Esophagus muscularis mucosa (tissue), 4 donors: ENCODE results near the gene PRMT9. TPM values are rescaled to one million over a fixed set of nuclear protein-coding genes. Genes with fewer than 3 reads are reported as not detected.

Source experiments
- DNase-seq: peaks from one replicate; pipeline ENCODE4 v3.0.0-alpha.2; 2017; ENCODE audit errors: extremely low spot score
- H3K27ac ChIP-seq, 4 donors: fragments of 200-600 bp; sonication (generic); replicated peaks in 1 of 4; 1 replicate in 3 of 4; 2 replicates in 1 of 4; pipeline ENCODE4 v1.5.1; 2016 to 2019; ENCODE audit warnings: mild to moderate bottlenecking in 1 of 4
- H3K27me3 ChIP-seq, 4 donors: fragments of 200-600 bp; sonication (generic); one replicate each; pipeline versions ENCODE4 v1.5.1 to v1.6.0; 2016 to 2019
- H3K36me3 ChIP-seq, 4 donors: fragments of 200-600 bp; sonication (generic); one replicate each; pipeline ENCODE4 v1.5.1; 2016 to 2019
- H3K4me1 ChIP-seq, 4 donors: fragments of 200-600 bp; sonication (generic); one replicate each; pipeline ENCODE4 v1.5.1; 2016 to 2019
- H3K4me3 ChIP-seq, 4 donors: fragments of 200-600 bp; sonication (generic); 1 replicate in 2 of 4; 2 replicates in 2 of 4; pipeline ENCODE4 v1.5.1; 2016 to 2019; ENCODE audit warnings: mild to moderate bottlenecking in 4 of 4, moderate library complexity in 1 of 4
- H3K9me3 ChIP-seq, 4 donors: fragments of 200-600 bp; sonication (generic); 1 replicate in 3 of 4; 2 replicates in 1 of 4; pipeline ENCODE4 v1.5.1; 2016 to 2019
- CTCF ChIP-seq, 3 experiments: fragments of 200-600 bp in 2 of 3; fragments of 450-650 bp in 1 of 3; sonication (generic) in 2 of 3; IDR thresholded peaks; one replicate each; pipeline ENCODE4 v1.5.1; 2017 to 2019; ENCODE audit warnings: antibody characterized with exemption in 3 of 3, mild to moderate bottlenecking in 2 of 3, moderate library complexity in 1 of 3
- EP300 ChIP-seq: sonication (generic); formaldehyde crosslinking; IDR thresholded peaks from one replicate; pipeline ENCODE4 v1.6.1; 2017; ENCODE audit warnings: antibody characterized with exemption
- POLR2A ChIP-seq: fragments of 450-650 bp; IDR thresholded peaks from one replicate; pipeline ENCODE4 v1.6.1; 2017; ENCODE audit warnings: antibody characterized with exemption, moderate library complexity, mild to moderate bottlenecking, low read depth
- POLR2AphosphoS5 ChIP-seq, 2 donors: sonication (generic); formaldehyde crosslinking; IDR thresholded peaks; one replicate each; pipeline ENCODE4 v1.6.1; 2017; ENCODE audit warnings: antibody characterized with exemption in 2 of 2
- WGBS: methylation state at CpG from one replicate; pipeline ENCODE4 v1.1.5; 2018; 5-methylcytosine and 5-hydroxymethylcytosine counted together
- intact Hi-C: fragments of 100-400 bp; cut with DNase I; formaldehyde crosslinking; loops from one replicate; pipeline ENCODE4 v1.15.1; 2023
- total RNA-seq, 4 donors: library from RNA; depleted of rRNA; stranded (reverse); fragments of >200 nt; gene quantifications; one replicate each; pipeline versions ENCODE4 v1.1.0 to v1.2.1, GENCODE V29; 2016

The PRMT9 gene
- total RNA-seq, 4 donors from 2014 or later: 4.1 to 7.5 (median 6.4) TPM

DNA sequence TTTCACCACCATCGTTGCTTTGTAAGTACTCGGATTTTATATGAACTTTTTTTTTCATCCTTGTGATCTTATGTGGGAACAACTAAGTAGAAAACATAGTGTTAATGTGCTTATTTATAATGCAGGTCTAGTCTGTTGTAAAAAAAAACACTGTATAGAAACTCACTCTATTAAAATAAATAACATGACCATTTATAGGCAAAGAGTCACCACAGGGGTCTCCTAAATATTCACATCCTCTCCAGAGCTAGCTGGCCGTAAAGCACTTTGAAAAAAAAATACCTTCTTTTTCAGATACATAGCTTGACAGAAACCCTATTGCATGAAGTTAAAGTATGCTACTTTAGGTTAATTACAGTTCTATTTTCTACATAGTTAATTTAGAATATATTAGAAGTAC, 55.5 kb downstream of the PRMT9 start:
- DNase-seq: no peak
- intact Hi-C loops: no loop called here
- 56% methylated on average over 3 of the region's 3 CpGs for WGBS

GRCh38 chr4:147626903-147627302, 57.1 kb downstream of the PRMT9 start:
- Histone ChIP-seq H3K36me3 (peaks cover 27 to 84% (median 66%) of the 10 kb centered on the region in 4 donors), H3K9me3 (no peaks in the 10 kb centered on the region), H3K4me1 (peaks cover 0 to 8% (median 0%) of the 10 kb centered on the region in 4 donors), H3K27ac (no peak overlapping the region), H3K4me3 (no peak overlapping the region), H3K27me3 (no peaks in the 10 kb centered on the region)
- WGBS: 93% methylated on average over 4 of the region's 4 CpGs
- no peak for TF ChIP-seq POLR2AphosphoS5 (IDR thresholded peaks at IDR 0.05)
- no peak for TF ChIP-seq CTCF (IDR thresholded peaks at IDR 0.05)
- no peak for TF ChIP-seq POLR2A
- TF ChIP-seq EP300: no peak
- peak; percentile 37 for DNase-seq
- intact Hi-C loops: no loop called here

More for the DNA sequence above, 55.5 kb downstream of the PRMT9 start:
- no peaks in the 10 kb centered on the region for H3K27me3 ChIP-seq
- H3K27ac ChIP-seq: no peak overlapping the region
- no peaks in the 10 kb centered on the region for H3K9me3 ChIP-seq
- peaks cover 30 to 89% (median 70%) of the 10 kb centered on the region in 4 donors for H3K36me3 ChIP-seq
- no peak overlapping the region for H3K4me3 ChIP-seq
- no peaks in the 10 kb centered on the region for H3K4me1 ChIP-seq
- no peak for TF ChIP-seq POLR2A
- TF ChIP-seq EP300: no peak
- TF ChIP-seq CTCF (IDR thresholded peaks at IDR 0.05): no peak
- no peak for TF ChIP-seq POLR2AphosphoS5 (IDR thresholded peaks at IDR 0.05)

DNA sequence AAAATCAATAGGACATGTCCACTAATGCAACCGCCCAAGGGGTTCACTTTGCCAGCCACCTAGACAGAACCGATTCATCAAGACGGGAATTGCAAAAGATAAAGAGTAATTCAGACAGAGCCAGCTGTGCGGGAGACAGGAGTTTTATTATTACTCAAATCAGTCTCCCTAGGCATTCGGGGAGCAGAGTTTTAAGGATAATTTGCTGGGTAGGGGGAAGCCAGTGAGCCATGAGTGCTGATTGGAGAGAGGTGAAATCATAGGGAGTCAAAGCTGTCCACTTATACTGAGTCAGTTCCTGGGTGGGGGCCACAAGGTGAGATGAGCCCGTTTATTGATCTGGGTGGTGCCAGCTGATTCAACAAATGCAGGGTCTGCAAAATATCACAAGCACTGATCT, 58.2 kb downstream of the PRMT9 start:
- Histone ChIP-seq H3K4me3 (no peak overlapping the region), H3K9me3 (no peaks in the 10 kb centered on the region), H3K27ac (no peak overlapping the region), H3K27me3 (no peaks in the 10 kb centered on the region), H3K4me1 (peaks cover 5 to 19% (median 7%) of the 10 kb centered on the region in 4 donors), H3K36me3 (peaks cover 27 to 74% (median 60%) of the 10 kb centered on the region in 4 donors)
- peak; percentile 60 for DNase-seq
- WGBS: 81% methylated on average over 6 of the region's 6 CpGs
- intact Hi-C loops: no loop called here
- TF ChIP-seq POLR2A (no peak), POLR2AphosphoS5 (IDR thresholded peaks at IDR 0.05) (no peak), CTCF (IDR thresholded peaks at IDR 0.05) (no peak), EP300 (no peak)

DNA sequence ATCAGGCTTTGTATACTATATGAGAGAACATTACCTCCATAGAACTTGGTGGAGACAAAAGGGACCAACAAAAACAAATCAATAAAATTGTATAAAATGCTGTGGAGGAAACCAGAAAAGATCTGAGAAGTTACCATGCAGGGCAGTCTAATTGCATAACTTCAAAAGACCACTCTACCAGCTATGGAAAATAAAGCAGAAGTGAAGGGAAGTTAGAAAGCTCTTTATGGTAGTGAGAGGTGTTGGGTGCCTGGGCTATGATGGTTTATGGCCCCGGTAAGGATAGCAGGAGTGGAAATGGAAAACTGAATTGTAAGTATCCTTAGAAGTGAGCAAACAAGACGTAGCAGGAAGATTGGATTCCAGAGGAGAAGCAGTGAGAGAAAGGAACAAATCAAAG, 63.6 kb downstream of the PRMT9 start:
- no peak for TF ChIP-seq POLR2AphosphoS5 (IDR thresholded peaks at IDR 0.05)
- TF ChIP-seq CTCF (IDR thresholded peaks at IDR 0.05): no peak
- no peak for TF ChIP-seq EP300
- no peak for TF ChIP-seq POLR2A
- intact Hi-C loops: no loop called here
- Histone ChIP-seq H3K4me3 (no peak overlapping the region), H3K36me3 (peaks cover 6 to 23% (median 19%) of the 10 kb centered on the region in 4 donors), H3K27me3 (no peaks in the 10 kb centered on the region), H3K4me1 (peaks cover 19 to 51% (median 43%) of the 10 kb centered on the region in 4 donors), H3K27ac (no peak overlapping the region), H3K9me3 (no peaks in the 10 kb centered on the region)
- 88% methylated on average over 2 of the region's 2 CpGs for WGBS
- DNase-seq: peak; percentile 7
